ENCODE data around the gene YWHAQ. TPM values are rescaled to one million over a fixed set of nuclear protein-coding genes. Genes with fewer than 3 reads are reported as not detected.

The YWHAQ gene
- total and polyA plus RNA-seq, 7 donors, result 179 to 273 (median 216) TPM

DNA sequence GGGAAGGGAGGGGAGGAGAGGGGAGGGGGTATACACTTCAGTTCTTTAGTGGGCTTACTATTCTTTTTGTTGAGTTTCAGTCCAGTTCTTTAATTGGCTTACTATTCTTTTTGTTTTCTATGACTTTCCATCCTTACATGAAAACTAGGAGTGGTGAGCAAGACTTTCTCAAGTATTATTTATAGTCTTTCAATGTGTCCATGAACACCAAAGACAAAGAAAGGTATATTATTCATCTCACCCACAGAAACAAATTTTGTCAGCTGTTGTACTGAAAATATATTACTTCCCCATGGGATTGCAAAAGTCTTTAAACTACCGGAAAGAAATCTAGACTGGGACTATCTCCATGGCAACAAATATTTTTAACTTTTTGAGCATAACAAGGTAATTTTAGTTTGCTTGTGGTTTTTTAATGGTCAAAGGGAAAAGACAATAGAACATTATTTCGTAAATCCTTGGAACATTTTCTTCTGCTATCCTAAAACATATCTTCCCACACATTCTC lies 92.7 kb downstream of the YWHAQ start:
- peaks cover 0 to 14% (median 3%) of the 10 kb centered on the region in 4 donors for H3K36me3 ChIP-seq
- WGBS, 2 donors, result 44 to 80% methylated on average over 2 of the region's 2 CpGs
- H3K4me1 ChIP-seq, result peaks cover 0 to 3% (median 0%) of the 10 kb centered on the region in 4 donors
- DNase-seq, result no peak
- H3K27me3 ChIP-seq, result no peaks in the 10 kb centered on the region
- H3K27ac ChIP-seq, result peak overlapping the region in 3 of 4 donors; percentile 35 to 58 (median 53)
- H3K4me3 ChIP-seq, result no peak overlapping the region
- TF ChIP-seq POLR2AphosphoS5 (IDR thresholded peaks at IDR 0.05) (peak in 3 of 4 donors; percentile 10 to 61 (median 13)), POLR2A (IDR thresholded peaks at IDR 0.05) (no peak), EP300 (IDR thresholded peaks at IDR 0.05) (peak in 1 of 4 donors; percentile 27)
- TF ChIP-seq, protein P1, sequence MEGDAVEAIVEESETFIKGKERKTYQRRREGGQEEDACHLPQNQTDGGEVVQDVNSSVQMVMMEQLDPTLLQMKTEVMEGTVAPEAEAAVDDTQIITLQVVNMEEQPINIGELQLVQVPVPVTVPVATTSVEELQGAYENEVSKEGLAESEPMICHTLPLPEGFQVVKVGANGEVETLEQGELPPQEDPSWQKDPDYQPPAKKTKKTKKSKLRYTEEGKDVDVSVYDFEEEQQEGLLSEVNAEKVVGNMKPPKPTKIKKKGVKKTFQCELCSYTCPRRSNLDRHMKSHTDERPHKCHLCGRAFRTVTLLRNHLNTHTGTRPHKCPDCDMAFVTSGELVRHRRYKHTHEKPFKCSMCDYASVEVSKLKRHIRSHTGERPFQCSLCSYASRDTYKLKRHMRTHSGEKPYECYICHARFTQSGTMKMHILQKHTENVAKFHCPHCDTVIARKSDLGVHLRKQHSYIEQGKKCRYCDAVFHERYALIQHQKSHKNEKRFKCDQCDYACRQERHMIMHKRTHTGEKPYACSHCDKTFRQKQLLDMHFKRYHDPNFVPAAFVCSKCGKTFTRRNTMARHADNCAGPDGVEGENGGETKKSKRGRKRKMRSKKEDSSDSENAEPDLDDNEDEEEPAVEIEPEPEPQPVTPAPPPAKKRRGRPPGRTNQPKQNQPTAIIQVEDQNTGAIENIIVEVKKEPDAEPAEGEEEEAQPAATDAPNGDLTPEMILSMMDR (IDR thresholded peaks at IDR 0.05), result no peak
- intact Hi-C loops (cut with DNase I), result no loop called here
- H3K9me3 ChIP-seq, result no peaks in the 10 kb centered on the region

DNA sequence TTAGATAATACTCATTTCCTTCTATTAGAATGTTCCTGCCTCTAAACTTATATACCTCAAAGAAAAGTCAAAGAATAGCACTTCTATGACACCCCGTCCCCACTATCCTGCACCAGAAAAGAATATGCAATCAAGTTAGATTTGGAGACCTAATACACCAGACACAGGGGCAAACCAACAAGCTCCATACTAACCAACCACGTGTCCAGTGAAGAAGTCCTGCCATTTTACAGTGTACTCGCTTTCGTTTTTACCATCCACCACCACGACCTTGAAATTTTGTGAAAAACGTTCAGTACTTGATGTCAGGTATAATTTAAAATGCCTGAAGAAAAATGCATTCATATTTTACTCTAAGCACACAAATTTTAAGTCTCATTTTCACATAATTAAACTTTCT lies 94.3 kb downstream of the YWHAQ start:
- WGBS, 2 donors, result 90 to 94% methylated on average over 6 of the region's 6 CpGs
- H3K4me3 ChIP-seq, result no peak overlapping the region
- H3K4me1 ChIP-seq, result no peaks in the 10 kb centered on the region
- intact Hi-C loops (cut with DNase I), result no loop called here
- no peaks in the 10 kb centered on the region for H3K9me3 ChIP-seq
- H3K27ac ChIP-seq, result no peak overlapping the region
- TF ChIP-seq POLR2AphosphoS5 (IDR thresholded peaks at IDR 0.05) (no peak), EP300 (IDR thresholded peaks at IDR 0.05) (no peak), POLR2A (IDR thresholded peaks at IDR 0.05) (no peak)
- TF ChIP-seq, protein P1 (IDR thresholded peaks at IDR 0.05), result no peak
- no peaks in the 10 kb centered on the region for H3K27me3 ChIP-seq
- DNase-seq, result no peak
- peaks cover 0 to 11% (median 5%) of the 10 kb centered on the region in 4 donors for H3K36me3 ChIP-seq

DNA sequence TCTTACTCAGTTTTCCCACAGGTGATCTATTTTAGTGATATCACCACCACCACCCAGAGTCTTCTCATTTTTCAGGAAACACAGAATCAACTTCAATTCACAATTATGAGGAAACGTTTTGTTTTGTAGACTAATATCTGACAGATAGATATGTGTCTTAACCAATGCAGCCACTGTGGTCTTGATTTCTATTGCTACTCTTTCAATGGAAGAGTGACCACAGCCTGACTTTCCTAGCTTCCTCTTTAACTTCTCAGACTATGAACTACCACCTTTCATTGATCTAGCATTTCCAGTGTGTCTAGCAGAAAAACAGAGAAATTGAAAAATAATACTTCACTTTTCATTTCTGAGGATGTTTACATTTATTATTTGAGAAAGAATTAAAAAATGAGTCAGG lies 95.6 kb downstream of the YWHAQ start:
- intact Hi-C loops (cut with DNase I), result no loop called here
- WGBS, 2 donors, result 45 to 56% methylated on average over 1 of the region's 1 CpG

More for the DNA sequence above, 95.6 kb downstream of the YWHAQ start:
- no peak overlapping the region for H3K27ac ChIP-seq
- DNase-seq, result no peak
- H3K9me3 ChIP-seq, result no peaks in the 10 kb centered on the region
- TF ChIP-seq POLR2AphosphoS5 (IDR thresholded peaks at IDR 0.05), result no peak
- TF ChIP-seq POLR2A (IDR thresholded peaks at IDR 0.05), result no peak
- no peak for TF ChIP-seq EP300 (IDR thresholded peaks at IDR 0.05)
- TF ChIP-seq, protein P1 (IDR thresholded peaks at IDR 0.05), result no peak
- H3K4me1 ChIP-seq, result no peaks in the 10 kb centered on the region
- no peaks in the 10 kb centered on the region for H3K27me3 ChIP-seq
- H3K36me3 ChIP-seq, result peaks cover 0 to 11% (median 5%) of the 10 kb centered on the region in 4 donors
- H3K4me3 ChIP-seq, result no peak overlapping the region

Small RNA genes within 50 kb of the gene (small RNA-seq; reads per million reads assigned to genes)
- 0 reads per million in 3 donors for gene RF00019

Other genes starting within 250 kb of the YWHAQ start
- 10 to 100 TPM; 52.3 to 75.6 (median 61.6) TPM for gene ITGB1BP1, start 207.5 kb downstream of the YWHAQ start, total RNA-seq
- gene ITGB1BP1, start 207.5 kb downstream of the YWHAQ start, polyA plus RNA-seq, result 10 to 100 TPM; 24.3 to 99.7 (median 47.4) TPM
- 10 to 100 TPM; 22.9 to 33.5 (median 27.5) TPM for gene CPSF3, start 207.3 kb downstream of the YWHAQ start, total RNA-seq
- 10 to 100 TPM; 14.4 to 23.6 (median 14.6) TPM for gene CPSF3, start 207.3 kb downstream of the YWHAQ start, polyA plus RNA-seq
- 10 to 100 TPM; 62.3 to 94.9 (median 84.9) TPM for gene IAH1, start 156.4 kb downstream of the YWHAQ start, total RNA-seq
- 10 to 100 TPM; 46.3 to 73.8 (median 72.1) TPM for gene IAH1, start 156.4 kb downstream of the YWHAQ start, polyA plus RNA-seq
- gene ADAM17, start 75.2 kb downstream of the YWHAQ start, total RNA-seq, result 10 to 100 TPM; 12.1 to 17.6 (median 16.1) TPM
- 10 to 100 TPM in 2 of 3 donors, 1 to 10 TPM in 1; 3.2 to 12.8 (median 10.2) TPM for gene ADAM17, start 75.2 kb downstream of the YWHAQ start, polyA plus RNA-seq
- 10 to 100 TPM; 10.3 to 14.5 (median 12.2) TPM for gene TAF1B, start 212.5 kb upstream of the YWHAQ start, total RNA-seq
- gene TAF1B, start 212.5 kb upstream of the YWHAQ start, polyA plus RNA-seq, result 10 to 100 TPM in 1 of 3 donors, 1 to 10 TPM in 2; 2.3 to 19.8 (median 6.7) TPM